HG02981 (cell line): Measurements from ENCODE around the gene DYNLT4.
A peak's percentile ranks its signal among the peaks of the same experiment; 100 is the strongest.
"Not testable (repeated sequence)": the region's sequence is repeated elsewhere in the genome, so short reads cannot be mapped to it uniquely, and the experiment has no call there.

Experiments used
- ATAC-seq: cut with Tn5 transposase; IDR thresholded peaks from one replicate; pipeline ENCODE4 v1.9.1; 2021; ENCODE audit warnings: mild to moderate bottlenecking, moderate library complexity; ENCODE audit not compliant: unreplicated experiment

The DYNLT4 gene

GRCh38 chr1:44810101-44810761 is 3.1 kb upstream of the DYNLT4 start:
- ATAC-seq: no peak

- ATAC-seq: peak; percentile 39
Measured at GRCh38 chr1:44808938-44809917, 2.1 kb upstream of the DYNLT4 start.

- peak; percentile 28 for ATAC-seq
Measured at GRCh38 chr1:44808063-44808937, 1.1 kb upstream of the DYNLT4 start, which contains the start of gene BTBD19. Gene BTBD19 (plus strand): TSS chr1:44808523. CDS start chr1:44808821, 298 bp downstream.

- ATAC-seq: peak; percentile 40
Measured at GRCh38 chr1:44807364-44808062, 362 bp upstream of the DYNLT4 start.

GRCh38 chr1:44806025-44806703 is 987 bp downstream of the DYNLT4 start:
- no peak for ATAC-seq

- ATAC-seq: no peak
Measured at GRCh38 chr1:44805311-44806024, 1.7 kb downstream of the DYNLT4 start.

- no peak for ATAC-seq
Measured at GRCh38 chr1:44803312-44804095, 3.6 kb downstream of the DYNLT4 start.

GRCh38 chr1:44803062-44803311 is 4.2 kb downstream of the DYNLT4 start:
- no peak for ATAC-seq

GRCh38 chr1:44802306-44803061 is 4.7 kb downstream of the DYNLT4 start:
- ATAC-seq: no peak

- ATAC-seq: no peak
Measured at GRCh38 chr1:44801491-44802305, 5.5 kb downstream of the DYNLT4 start.

- ATAC-seq: peak; percentile 79
Measured at GRCh38 chr1:44799770-44800584, 7.2 kb downstream of the DYNLT4 start, which contains the start of gene PLK3. Gene PLK3 (plus strand): TSS chr1:44800377. CDS start chr1:44800464, 87 bp downstream.

- no peak for ATAC-seq
Measured at GRCh38 chr1:44798481-44799365, 8.4 kb downstream of the DYNLT4 start.

GRCh38 chr1:44797886-44798285 is 9.3 kb downstream of the DYNLT4 start:
- ATAC-seq: not testable (repeated sequence)

- no peak for ATAC-seq
Measured at GRCh38 chr1:44792736-44793502, 14.2 kb downstream of the DYNLT4 start.
